GF-D8 (cell line): ENCODE measurements around the gene RBPJL.

Experiments
- DNase-seq: peaks from one replicate; lab custom pipeline; 2025; lab: John Stamatoyannopoulos, UW

Gene RBPJL

GRCh38 chr20:45293041-45294002 is 13.3 kb upstream of the RBPJL start:
- DNase-seq, result no peak

GRCh38 chr20:45294003-45294368 is 12.7 kb upstream of the RBPJL start:
- DNase-seq, result no peak

- DNase-seq, result no peak
Observed at GRCh38 chr20:45294659-45295058, 12.0 kb upstream of the RBPJL start.

GRCh38 chr20:45297786-45298497 is 8.7 kb upstream of the RBPJL start:
- DNase-seq, result no peak

GRCh38 chr20:45299786-45300185 is 6.9 kb upstream of the RBPJL start:
- no peak for DNase-seq

GRCh38 chr20:45300961-45301360 is 5.7 kb upstream of the RBPJL start:
- DNase-seq, result no peak

GRCh38 chr20:45301824-45302271 is 4.8 kb upstream of the RBPJL start:
- DNase-seq, result no peak

GRCh38 chr20:45303586-45304463 is 2.8 kb upstream of the RBPJL start:
- DNase-seq, result no peak

- no peak for DNase-seq
Observed at GRCh38 chr20:45304464-45304999, 2.1 kb upstream of the RBPJL start.

GRCh38 chr20:45305262-45305661 is 1.4 kb upstream of the RBPJL start:
- DNase-seq, result no peak

GRCh38 chr20:45307076-45307640 is 518 bp downstream of the RBPJL start:
- no peak for DNase-seq

- no peak for DNase-seq
Observed at GRCh38 chr20:45308117-45308778, 1.6 kb downstream of the RBPJL start, which contains the start of gene MATN4. Gene MATN4, minus strand, starts transcription at chr20:45308299. Its CDS starts 2,717 bp downstream, at chr20:45305582.

GRCh38 chr20:45309075-45309474 is 2.4 kb downstream of the RBPJL start:
- DNase-seq, result no peak

GRCh38 chr20:45311589-45312211 is 5.1 kb downstream of the RBPJL start:
- no peak for DNase-seq

- no peak for DNase-seq
Observed at GRCh38 chr20:45312241-45312640, 5.6 kb downstream of the RBPJL start.

- DNase-seq, result no peak
Observed at GRCh38 chr20:45313065-45313695, 6.5 kb downstream of the RBPJL start.

GRCh38 chr20:45313943-45314342 is 7.3 kb downstream of the RBPJL start:
- no peak for DNase-seq

- no peak for DNase-seq
Observed at GRCh38 chr20:45315672-45316071, 9.0 kb downstream of the RBPJL start.

GRCh38 chr20:45316150-45317080 is 9.8 kb downstream of the RBPJL start:
- DNase-seq, result no peak
